HCT116 (cell line): ENCODE measurements around the gene MEGF8. TPM values are rescaled to one million over a fixed set of nuclear protein-coding genes. Genes with fewer than 3 reads are reported as not detected.
A peak's percentile ranks its signal among the peaks of the same experiment; 100 is the strongest.

Experiments
- ATAC-seq: fragments of 200-7000 bp; cut with Tn5 transposase; 2 replicates; pipeline ENCODE4 v1.9.1; 2020; ENCODE audit warnings: mild to moderate bottlenecking, moderate library complexity
- BruUV-seq: library from RNA; stranded (reverse); fragments of 400-500 nt; replicated peaks from 2 replicates; lab custom pipeline; 2021; lab: Mats Ljungman, UMichigan
- CTCF ChIA-PET: fragments of 300-600 bp; sonication (Branson Sonifier 250); formaldehyde crosslinking; loops from one replicate; lab custom pipeline; 2021; ENCODE audit warnings: antibody characterized with exemption; lab: Charles Lee
- POLR2A ChIA-PET: fragments of 300-600, 350-600 bp; sonication (Branson Sonifier 250); formaldehyde crosslinking; loops from one replicate; lab custom pipeline; 2021; ENCODE audit warnings: antibody characterized with exemption; lab: Charles Lee
- RAD21 ChIA-PET, 2 experiments: fragments of 300-600 bp; sonication (Branson Sonifier 250); formaldehyde crosslinking; loops; one replicate each; lab custom pipeline; 2023; ENCODE audit warnings: low total read pairs in 2 of 2; ENCODE audit not compliant: uncharacterized antibody in 2 of 2, unreplicated experiment in 2 of 2, low non-redundant PET in 1 of 2; lab: Charles Lee
- DNase-seq: peaks from one replicate; pipeline ENCODE4 v3.0.0-alpha.2; 2010; ENCODE audit warnings: low read depth, low spot score
- H2AFZ ChIP-seq: fragments of 200-600 bp; shearing (Covaris generic), sonication (generic); 2 replicates; pipeline ENCODE4 v1.6.1; 2017; ENCODE audit warnings: low read depth, mixed run types, mixed read lengths, antibody characterized with exemption, low read length; ENCODE audit not compliant: poor library complexity, severe bottlenecking
- H3K27ac ChIP-seq: 2 replicates; pipeline ENCODE4 v1.5.1; 2012; ENCODE audit warnings: low read depth, low read length
- H3K27me3 ChIP-seq: fragments of 200-600 bp; sonication (generic); 2 replicates; pipeline ENCODE4 v1.6.1; 2016; ENCODE audit warnings: mixed run types, low read length, mixed read lengths; ENCODE audit not compliant: insufficient read depth
- H3K36me3 ChIP-seq, 2 experiments: fragments of 200-500 bp in 1 of 2; fragments of 200-600 bp in 1 of 2; sonication (Bioruptor generic) in 1 of 2; sonication (generic) in 1 of 2; 2 replicates each; pipeline versions ENCODE4 v1.5.1 to v1.6.1; 2014 to 2016; ENCODE audit warnings: low read length in 2 of 2, inconsistent platforms in 1 of 2, mixed read lengths in 1 of 2, mixed run types in 1 of 2; ENCODE audit not compliant: insufficient read depth in 2 of 2, control insufficient read depth in 1 of 2
- H3K4me1 ChIP-seq, 2 experiments: fragments of 200-600 bp in 1 of 2; sonication (generic) in 1 of 2; 2 replicates each; pipeline versions ENCODE4 v1.5.1 to v1.6.1; 2012 to 2017; ENCODE audit warnings: low read length in 2 of 2, inconsistent platforms in 1 of 2, mild to moderate bottlenecking in 1 of 2, mixed read lengths in 1 of 2, mixed run types in 1 of 2, moderate library complexity in 1 of 2; ENCODE audit not compliant: insufficient read depth in 2 of 2, control insufficient read depth in 1 of 2
- H3K4me2 ChIP-seq: fragments of 200-600 bp; sonication (generic); 2 replicates; pipeline ENCODE4 v1.6.1; 2017; ENCODE audit warnings: mixed run types, low read length, mixed read lengths
- H3K4me3 ChIP-seq, 2 experiments: fragments of 200-600 bp in 1 of 2; sonication (generic) in 1 of 2; replicated peaks in 1 of 2; 2 replicates each; pipeline ENCODE4 v1.5.1; 2011 to 2016; ENCODE audit warnings: low read length in 2 of 2, control low read depth in 1 of 2, low read depth in 1 of 2, mild to moderate bottlenecking in 1 of 2, mixed read lengths in 1 of 2, mixed run types in 1 of 2
- H3K79me2 ChIP-seq: fragments of 200-600 bp; sonication (generic); 2 replicates; pipeline ENCODE4 v1.6.1; 2017; ENCODE audit warnings: mild to moderate bottlenecking, mixed run types, low read length, moderate library complexity, mixed read lengths; ENCODE audit not compliant: insufficient read depth
- H3K9ac ChIP-seq: fragments of 200-600 bp; sonication (generic); 2 replicates; pipeline ENCODE4 v1.6.1; 2016; ENCODE audit warnings: low read length, mixed read lengths
- H3K9me2 ChIP-seq: fragments of 200-600 bp; sonication (generic), shearing (Covaris generic); 2 replicates; pipeline ENCODE4 v1.6.1; 2017; ENCODE audit warnings: mixed run types, mild to moderate bottlenecking, moderate library complexity; ENCODE audit not compliant: insufficient read depth
- H3K9me3 ChIP-seq, 2 experiments: fragments of 200-500 bp in 1 of 2; fragments of 200-600 bp in 1 of 2; sonication (Bioruptor generic) in 1 of 2; sonication (generic) in 1 of 2; 2 replicates each; pipeline ENCODE4 v1.6.1; 2014 to 2017; ENCODE audit warnings: low read length in 2 of 2, mixed read lengths in 2 of 2, inconsistent platforms in 1 of 2, low read depth in 1 of 2, mild to moderate bottlenecking in 1 of 2, mixed run types in 1 of 2, moderate library complexity in 1 of 2; ENCODE audit not compliant: control insufficient read depth in 1 of 2, insufficient read depth in 1 of 2
- H4K20me1 ChIP-seq: fragments of 200-600 bp; sonication (generic), shearing (Covaris generic); 2 replicates; pipeline ENCODE4 v1.6.1; 2017; ENCODE audit warnings: mixed run types, mild to moderate bottlenecking, moderate library complexity; ENCODE audit not compliant: insufficient read depth
- CBX3 ChIP-seq: IDR thresholded peaks from 2 replicates; pipeline ENCODE4 v1.6.1; 2012; ENCODE audit warnings: low read depth
- CEBPB ChIP-seq: IDR thresholded peaks from 2 replicates; pipeline ENCODE4 v1.6.1; 2012; ENCODE audit warnings: low read depth
- CTCF ChIP-seq, 3 experiments: fragments of 200-600 bp in 1 of 3; sonication (generic) in 1 of 3; IDR thresholded peaks in 2 of 3; conservative IDR thresholded peaks in 1 of 3; 2 replicates each; pipeline ENCODE4 v1.5.1; 2012 to 2017; ENCODE audit warnings: low read depth in 2 of 3, low read length in 2 of 3, antibody characterized with exemption in 1 of 3, borderline replicate concordance in 1 of 3, control low read depth in 1 of 3, mild to moderate bottlenecking in 1 of 3, mixed read lengths in 1 of 3, mixed run types in 1 of 3, moderate library complexity in 1 of 3; ENCODE audit not compliant: insufficient read depth in 1 of 3
- EGR1 ChIP-seq: IDR thresholded peaks from 2 replicates; pipeline ENCODE4 v1.6.1; 2012; ENCODE audit warnings: low read depth
- ZBTB33 ChIP-seq: IDR thresholded peaks from 2 replicates; pipeline ENCODE4 v1.6.1; 2011; ENCODE audit warnings: mild to moderate bottlenecking, low read length, moderate library complexity; ENCODE audit not compliant: insufficient replicate concordance; ENCODE audit errors: extremely low read depth
- intact Hi-C: fragments of 100-400 bp; cut with micrococcal nuclease; formaldehyde crosslinking; loops from 2 replicates; pipeline ENCODE4 v1.10.0; 2022
- total RNA-seq: library from RNA; stranded (reverse); gene quantifications from one replicate; pipeline ENCODE4 v1.2.1, GENCODE V29; 2021; ENCODE audit not compliant: unreplicated experiment

The MEGF8 gene
- total RNA-seq, 1 experiment from 2014 or later, result 24.0 TPM

GRCh38 chr19:42420055-42420544 is 94.7 kb downstream of the MEGF8 start:
- BruUV-seq, result no TSS peak
- no peak overlapping the region for H3K27ac ChIP-seq
- peaks cover 21 to 45% of the 10 kb centered on the region in 2 experiments; a peak in 3 of 4 replicates for H3K4me1 ChIP-seq
- DNase-seq (peak; percentile 50), ATAC-seq (peak; percentile 56)
- H2AFZ ChIP-seq, result no peak overlapping the region
- ChIA-PET POLR2A (interaction anchor here (0.9 kb wide), 1 partner anchor 23 kb away, joined by 3 read pairs; no protein-coding TSS in a partner anchor), CTCF (interaction anchor here (0.8 to 2.0 kb wide), 6 partner anchors 8 to 23 kb away, joined by 3 to 9 read pairs (median 6); no protein-coding TSS in a partner anchor), RAD21 (no interaction called here)
- no peak overlapping the region for H3K9ac ChIP-seq
- H3K4me2 ChIP-seq, result no peak overlapping the region
- H4K20me1 ChIP-seq, result no peaks in the 10 kb centered on the region
- intact Hi-C loops, result no loop called here
- H3K27me3 ChIP-seq, result no peaks in the 10 kb centered on the region
- no peaks in the 10 kb centered on the region for H3K36me3 ChIP-seq
- H3K9me2 ChIP-seq, result no peaks in the 10 kb centered on the region
- H3K4me3 ChIP-seq, result no peak overlapping the region
- H3K79me2 ChIP-seq, result no peaks in the 10 kb centered on the region
- TF ChIP-seq CEBPB (no peak), CTCF (IDR thresholded peaks at IDR 0.05 in 2 of 3, conservative IDR thresholded peaks at IDR 0.05 in 1 of 3; ENCODE audit: borderline replicate concordance in 1 of 3, insufficient read depth in 1 of 3, low read depth in 2 of 3, low read length in 2 of 3) (peak; percentile 73 to 98 (median 86)), ZBTB33 (no peak), EGR1 (peak; percentile 25; the same call in 1 of the 2 replicates), CBX3 (peak; percentile 35; the same call in 1 of the 2 replicates)
- H3K9me3 ChIP-seq, result no peaks in the 10 kb centered on the region
